ENCODE results near the gene ZNF410. TPM values are rescaled to one million over a fixed set of nuclear protein-coding genes. Genes with fewer than 3 reads are reported as not detected.
A peak's percentile ranks its signal among the peaks of the same experiment; 100 is the strongest.

ZNF410 gene
- total RNA-seq, 1 donor from 2014 or later: 50.8 TPM

GRCh38 chr14:73944432-73945158, 57.9 kb downstream of the ZNF410 start:
- peaks cover 5% of the 10 kb centered on the region for H3K36me3 Mint-ChIP-seq
- H3K4me1 Mint-ChIP-seq (ENCODE audit: unreplicated experiment): peaks cover under 1% of the 10 kb centered on the region
- no peak for TF ChIP-seq CTCF (conservative IDR thresholded peaks at IDR 0.05)
- H3K27ac Mint-ChIP-seq: no peak overlapping the region
- no peak overlapping the region for H3K4me3 Mint-ChIP-seq
- H3K9me3 Mint-ChIP-seq: no peaks in the 10 kb centered on the region
- H3K27me3 Mint-ChIP-seq: peaks cover 3% of the 10 kb centered on the region
- no peak for DNase-seq (ENCODE audit: extremely low spot score, unreplicated experiment)

DNA sequence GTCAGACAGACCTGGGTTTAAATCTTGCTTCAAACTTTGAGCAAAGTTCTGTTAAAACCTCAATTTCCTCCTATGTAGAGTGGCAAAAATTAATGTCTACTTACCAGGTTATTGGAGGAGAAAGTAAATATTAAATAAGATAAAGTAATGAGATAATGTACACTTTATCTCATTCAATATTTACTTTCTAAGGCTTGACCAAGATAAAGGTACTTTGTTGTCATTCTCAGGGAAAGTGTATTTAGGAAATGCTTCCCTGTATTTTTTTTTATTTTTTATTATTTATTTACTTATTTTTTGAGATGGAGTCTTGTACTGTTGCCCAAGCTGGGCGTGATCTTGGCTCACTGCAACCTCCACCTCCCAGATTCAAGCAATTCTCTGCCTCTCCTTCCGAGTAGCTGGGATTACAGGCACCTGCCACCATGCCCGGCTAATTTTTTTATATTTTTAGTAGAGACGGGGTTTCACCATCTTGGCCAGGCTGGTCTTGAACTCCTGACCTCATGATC, 58.6 kb downstream of the ZNF410 start:
- peaks cover 3% of the 10 kb centered on the region for H3K27me3 Mint-ChIP-seq
- H3K27ac Mint-ChIP-seq: no peak overlapping the region
- no peak for TF ChIP-seq CTCF (conservative IDR thresholded peaks at IDR 0.05)
- H3K36me3 Mint-ChIP-seq: peaks cover 3% of the 10 kb centered on the region
- H3K4me3 Mint-ChIP-seq: no peak overlapping the region
- peaks cover 5% of the 10 kb centered on the region for H3K4me1 Mint-ChIP-seq (ENCODE audit: unreplicated experiment)
- H3K9me3 Mint-ChIP-seq: no peaks in the 10 kb centered on the region
- no peak for DNase-seq (ENCODE audit: extremely low spot score, unreplicated experiment)

DNA sequence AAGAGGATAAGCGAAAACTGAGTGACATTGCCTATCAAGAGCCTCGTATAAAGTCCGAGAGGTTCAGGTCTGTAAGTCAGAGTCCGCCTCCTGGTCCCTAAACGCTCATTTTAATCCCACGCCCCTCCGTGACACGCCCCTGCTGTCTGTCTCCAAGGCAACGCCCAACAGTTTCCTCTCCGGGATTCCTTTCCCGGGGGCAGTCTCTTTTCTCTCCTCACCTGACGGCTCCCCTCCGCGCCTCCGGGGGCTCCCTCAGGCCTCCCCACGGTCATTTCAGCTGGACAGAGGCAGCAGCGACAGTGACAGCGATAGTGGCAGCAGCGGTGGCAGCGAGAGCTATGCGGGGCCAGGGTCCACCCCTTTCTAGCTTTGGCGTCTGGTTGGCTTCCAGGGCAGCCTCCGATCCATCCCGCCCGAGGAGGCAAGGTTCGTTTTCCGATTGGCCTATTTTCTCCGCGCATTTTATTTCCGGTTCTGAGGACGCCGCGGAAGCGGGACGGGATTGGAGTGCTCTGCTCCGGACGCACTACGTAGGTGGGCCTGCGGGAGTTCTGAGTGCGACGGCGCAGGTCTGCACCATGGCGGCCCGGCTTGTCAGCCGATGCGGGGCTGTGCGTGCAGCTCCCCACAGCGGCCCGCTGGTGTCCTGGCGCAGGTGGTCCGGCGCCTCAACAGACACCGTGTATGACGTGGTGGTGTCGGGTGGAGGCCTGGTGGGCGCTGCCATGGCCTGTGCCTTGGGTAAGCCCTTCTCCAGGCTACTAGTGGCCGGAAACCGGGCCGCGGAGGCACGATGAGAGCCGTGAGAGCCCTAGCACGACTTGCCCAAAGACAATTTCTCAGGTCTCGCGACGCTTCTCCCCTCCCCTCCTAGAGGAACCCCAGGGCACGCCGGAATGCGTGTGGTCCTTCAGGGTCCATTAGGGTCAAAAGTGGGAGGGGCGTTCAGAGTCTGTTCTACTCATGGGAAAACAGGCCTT, 63.4 kb downstream of the ZNF410 start, which contains the start of the genes COQ6 and FAM161B:
COQ6 (plus strand) TSS at position 551 of the 983 bp plus-strand sequence; CDS start at position 582, 31 bp downstream.
FAM161B (minus strand) TSS at position 343 of the 983 bp plus-strand sequence; CDS start at position 275, 68 bp downstream.
- peak within 1 kb of the TSS; percentile 98 for H3K4me3 Mint-ChIP-seq
- no peaks in the 10 kb centered on the region for H3K9me3 Mint-ChIP-seq
- H3K4me1 Mint-ChIP-seq (ENCODE audit: unreplicated experiment): peaks cover 13% of the 10 kb centered on the region
- peaks cover 3% of the 10 kb centered on the region for H3K36me3 Mint-ChIP-seq
- peak; percentile 94 for DNase-seq (ENCODE audit: extremely low spot score, unreplicated experiment)
- peak within 1 kb of the TSS; percentile 97 for H3K27ac Mint-ChIP-seq
- no peaks in the 10 kb centered on the region for H3K27me3 Mint-ChIP-seq
- no peak for TF ChIP-seq CTCF (conservative IDR thresholded peaks at IDR 0.05)

- Mint-ChIP-seq H3K27me3 (no peaks in the 10 kb centered on the region), H3K4me3 (no peak overlapping the region), H3K9me3 (no peaks in the 10 kb centered on the region), H3K36me3 (peaks cover 3% of the 10 kb centered on the region), H3K4me1 (ENCODE audit: unreplicated experiment) (peaks cover 13% of the 10 kb centered on the region), H3K27ac (no peak overlapping the region)
- TF ChIP-seq CTCF (conservative IDR thresholded peaks at IDR 0.05): no peak
- no peak for DNase-seq (ENCODE audit: extremely low spot score, unreplicated experiment)
These were observed 67.1 kb downstream of the ZNF410 start for GRCh38 chr14:73953731-73954130.

GRCh38 chr14:73955674-73956073, 69.0 kb downstream of the ZNF410 start:
- H3K27ac Mint-ChIP-seq: no peak overlapping the region
- DNase-seq (ENCODE audit: extremely low spot score, unreplicated experiment): no peak
- H3K4me3 Mint-ChIP-seq: no peak overlapping the region
- H3K36me3 Mint-ChIP-seq: peaks cover 8% of the 10 kb centered on the region
- H3K4me1 Mint-ChIP-seq (ENCODE audit: unreplicated experiment): peaks cover 5% of the 10 kb centered on the region
- TF ChIP-seq CTCF (conservative IDR thresholded peaks at IDR 0.05): no peak
- H3K27me3 Mint-ChIP-seq: no peaks in the 10 kb centered on the region
- H3K9me3 Mint-ChIP-seq: no peaks in the 10 kb centered on the region
